NCI-H2196 (cell line): ENCODE measurements around the gene PLEKHH2.

ENCODE experiments used
- DNase-seq: peaks from one replicate; lab custom pipeline; 2025; ENCODE audit not compliant: unreplicated experiment; lab: John Stamatoyannopoulos, UW

PLEKHH2 gene

GRCh38 chr2:43758739-43759138 is 121.7 kb downstream of the PLEKHH2 start:
- DNase-seq = no peak

DNA sequence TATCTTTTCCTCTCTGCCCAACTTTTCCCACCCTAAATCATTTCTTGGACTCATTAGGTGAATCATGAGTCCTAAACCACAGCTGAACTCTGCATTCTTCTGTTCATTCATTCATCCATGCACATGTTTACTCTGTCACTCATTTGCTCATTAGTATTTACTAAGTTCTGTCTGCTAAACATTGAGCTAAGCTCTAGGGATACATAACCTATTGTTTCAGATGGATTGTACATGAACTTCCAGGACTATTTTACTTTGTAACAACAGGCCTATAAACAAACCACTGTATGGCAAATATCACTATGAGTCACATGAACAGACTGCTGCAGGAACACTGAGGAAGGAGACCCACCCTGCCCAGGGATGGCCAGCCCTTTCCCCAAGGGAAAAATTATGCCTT is 122.1 kb downstream of the PLEKHH2 start:
- no peak for DNase-seq

DNA sequence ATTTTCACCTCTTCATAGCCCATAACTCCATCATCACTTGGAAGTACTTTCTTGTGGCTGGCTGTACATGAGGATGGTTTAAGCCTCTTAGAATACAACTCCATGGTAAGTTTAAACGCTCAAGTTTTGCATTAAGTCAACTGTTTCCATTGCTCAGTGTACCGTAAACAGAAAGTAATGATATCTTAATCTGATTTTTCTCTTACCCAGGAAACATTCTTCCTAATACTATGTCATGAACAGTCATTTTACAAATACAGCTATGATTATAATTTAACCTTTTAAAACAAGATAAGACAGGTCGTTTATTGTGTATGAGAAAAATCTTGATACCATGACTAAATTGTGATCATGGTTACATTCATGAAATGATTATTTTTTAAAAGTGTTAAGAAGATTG is 125.2 kb downstream of the PLEKHH2 start:
- DNase-seq = no peak

DNA sequence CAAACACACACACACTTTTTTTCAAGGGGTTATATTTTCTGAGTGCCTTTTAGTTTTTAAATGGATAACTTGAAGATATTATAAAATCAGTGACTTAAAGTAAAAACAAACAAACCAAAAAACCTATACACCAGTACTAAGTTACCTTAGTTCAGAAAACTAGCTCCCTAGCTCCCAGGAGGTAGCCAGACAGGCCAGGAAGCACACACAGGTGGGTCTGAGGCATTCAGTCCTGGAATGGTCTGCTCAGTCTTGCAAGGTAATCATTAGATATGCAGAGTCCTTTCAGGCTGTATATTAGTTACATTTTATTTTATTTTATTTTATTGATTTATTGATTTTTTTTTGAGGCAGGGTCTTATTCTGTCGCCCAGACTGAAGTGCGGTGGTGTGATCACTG is 126.0 kb downstream of the PLEKHH2 start:
- no peak for DNase-seq

- DNase-seq = no peak
Measured at GRCh38 chr2:43764086-43764705, 127.1 kb downstream of the PLEKHH2 start.

- DNase-seq = no peak
Measured at GRCh38 chr2:43766006-43766405, 128.9 kb downstream of the PLEKHH2 start.

- DNase-seq = peak; percentile 92
Measured at GRCh38 chr2:43773876-43774613, 137.0 kb downstream of the PLEKHH2 start, which contains the start of gene DYNC2LI1. Gene DYNC2LI1 (plus strand): TSS chr2:43774039. CDS start chr2:43774139, 100 bp downstream.

DNA sequence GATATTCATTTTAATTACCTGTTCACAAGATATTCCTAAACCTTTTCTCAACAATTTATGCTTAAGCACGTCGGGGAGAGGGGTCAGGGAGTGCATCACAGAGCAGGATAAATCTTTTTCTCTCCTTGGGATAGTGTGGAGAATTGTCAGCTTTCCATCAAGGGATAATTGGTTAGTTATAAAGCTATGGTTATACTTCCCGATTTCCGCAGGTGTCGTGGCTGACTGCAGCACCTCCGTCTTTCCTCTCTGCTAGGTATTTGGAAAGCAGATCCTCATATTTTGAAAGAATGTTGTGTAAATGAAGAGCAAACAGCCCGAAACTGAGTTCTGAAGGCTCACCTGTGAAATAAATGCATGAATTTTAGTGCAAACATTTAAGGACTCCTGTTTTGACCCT is 137.6 kb downstream of the PLEKHH2 start:
- DNase-seq = no peak

DNA sequence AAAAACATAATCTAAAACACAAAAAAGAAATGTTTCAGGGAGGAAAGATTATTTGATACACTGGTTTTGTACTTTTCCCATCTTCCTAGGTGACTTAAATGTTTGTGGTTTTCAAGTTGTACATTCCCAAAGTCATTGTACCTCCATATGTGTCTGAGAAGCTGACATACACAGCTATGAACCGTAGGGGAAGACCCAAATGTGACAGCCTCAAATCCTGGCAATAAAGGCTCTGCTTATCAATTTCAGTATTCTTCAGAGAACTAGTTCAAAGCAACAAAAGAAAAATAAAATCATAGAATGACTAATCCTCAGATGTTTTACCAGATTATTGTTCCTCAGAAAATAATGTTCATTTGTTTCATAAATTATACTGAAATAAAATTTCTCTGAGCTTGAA is 139.3 kb downstream of the PLEKHH2 start:
- DNase-seq = no peak

DNA sequence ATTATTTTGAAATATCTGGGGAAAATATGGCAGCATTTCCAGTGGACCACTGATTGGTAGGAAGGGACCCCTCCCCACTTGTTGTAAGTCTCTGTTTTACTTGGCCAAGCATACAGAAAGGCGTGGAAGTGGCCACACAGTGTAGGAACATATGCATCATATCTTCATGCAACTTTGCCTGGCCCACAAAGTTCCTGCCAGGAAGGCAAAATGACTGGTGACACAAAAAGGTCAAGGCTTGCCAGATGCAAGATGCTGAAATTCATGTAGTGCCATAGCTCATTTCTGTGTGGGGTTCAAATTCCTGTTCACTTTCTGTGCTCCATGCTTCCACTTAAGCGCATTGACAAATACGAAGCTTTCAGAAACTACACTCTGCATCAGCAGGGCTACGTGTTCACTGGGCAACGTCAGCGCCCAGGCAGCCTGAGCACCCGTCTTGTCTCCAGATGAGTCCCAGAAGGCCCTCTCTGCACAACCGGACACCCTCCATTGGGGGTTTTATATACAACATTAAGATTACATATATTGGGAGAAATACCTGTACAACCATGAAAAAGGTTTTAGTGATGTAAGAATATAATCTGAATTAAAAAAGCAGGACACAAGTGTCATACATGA is 140.4 kb downstream of the PLEKHH2 start:
- DNase-seq = no peak

DNA sequence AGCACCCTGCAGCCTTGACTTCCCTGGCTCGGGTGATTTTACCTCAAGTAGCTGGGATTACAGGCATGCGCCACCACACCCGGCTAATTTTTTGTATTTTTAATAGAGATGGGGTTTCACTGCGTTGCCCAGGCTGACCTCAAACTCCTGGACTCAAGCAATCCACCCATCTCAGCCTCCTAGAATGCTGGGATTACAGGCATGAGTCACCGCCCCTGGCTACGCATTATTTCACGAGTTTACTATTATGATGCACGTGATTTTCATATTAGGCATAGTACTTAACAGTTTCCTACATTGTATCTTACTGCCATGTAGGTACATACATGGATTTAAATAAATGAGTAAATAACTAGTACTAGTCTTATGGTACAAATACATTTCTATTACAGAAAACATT is 141.2 kb downstream of the PLEKHH2 start:
- no peak for DNase-seq

GRCh38 chr2:43787895-43788294 is 150.8 kb downstream of the PLEKHH2 start:
- no peak for DNase-seq

GRCh38 chr2:43788646-43789045 is 151.6 kb downstream of the PLEKHH2 start:
- DNase-seq = no peak

- DNase-seq = no peak
Measured at GRCh38 chr2:43790147-43790546, 153.1 kb downstream of the PLEKHH2 start.

DNA sequence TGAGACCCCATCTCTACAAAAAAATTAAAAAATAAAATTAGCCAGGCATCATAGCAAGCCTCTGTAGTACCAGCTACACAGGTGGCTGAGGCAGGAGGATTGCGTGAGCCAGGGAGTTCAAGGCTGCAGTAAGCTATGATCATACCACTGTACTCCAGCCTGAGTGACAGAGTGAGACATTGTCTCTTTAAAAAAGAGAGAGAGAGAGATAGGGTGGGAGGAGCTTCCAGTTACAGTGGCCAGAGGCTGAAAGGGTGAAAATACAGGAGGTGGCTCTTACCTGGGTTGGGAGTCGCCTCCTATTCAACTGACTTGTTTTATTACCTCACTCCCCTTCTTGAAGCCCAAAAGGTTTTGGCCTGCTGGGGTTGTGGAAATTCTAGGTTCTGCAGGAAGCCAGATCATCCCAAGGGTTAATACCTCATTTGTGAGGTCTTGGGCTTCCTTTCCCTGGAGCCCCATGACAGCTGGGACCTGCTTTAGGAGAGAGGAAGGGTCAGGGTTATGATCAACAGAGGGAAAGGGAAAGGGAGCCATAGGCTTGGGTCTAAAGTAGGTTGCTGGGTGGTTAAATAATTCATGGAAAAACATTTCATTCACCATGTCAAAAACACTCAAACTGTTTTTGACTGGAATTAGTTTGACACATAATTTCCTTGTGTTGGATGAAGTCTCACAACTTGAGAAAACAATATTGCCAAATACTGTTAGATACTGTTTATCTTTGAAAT is 154.1 kb downstream of the PLEKHH2 start:
- no peak for DNase-seq

DNA sequence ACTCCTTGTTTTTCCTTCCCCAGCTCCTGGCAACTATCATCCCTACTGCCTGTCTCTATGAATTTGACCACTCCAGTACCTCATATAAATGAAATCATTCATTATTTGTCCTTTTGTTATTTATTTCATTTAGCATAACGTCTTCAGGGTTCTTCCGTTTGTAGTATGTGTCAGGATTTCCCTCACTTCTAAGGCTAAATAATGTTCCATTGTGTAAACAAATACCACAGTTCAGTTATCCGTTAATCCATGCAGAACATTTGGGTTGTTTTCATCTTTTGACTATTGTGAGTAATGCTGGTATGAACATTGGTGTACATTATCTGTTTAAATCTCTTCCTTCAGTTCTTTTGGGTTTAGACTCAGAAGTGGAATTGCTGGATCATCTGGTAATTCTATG is 155.6 kb downstream of the PLEKHH2 start:
- no peak for DNase-seq

DNA sequence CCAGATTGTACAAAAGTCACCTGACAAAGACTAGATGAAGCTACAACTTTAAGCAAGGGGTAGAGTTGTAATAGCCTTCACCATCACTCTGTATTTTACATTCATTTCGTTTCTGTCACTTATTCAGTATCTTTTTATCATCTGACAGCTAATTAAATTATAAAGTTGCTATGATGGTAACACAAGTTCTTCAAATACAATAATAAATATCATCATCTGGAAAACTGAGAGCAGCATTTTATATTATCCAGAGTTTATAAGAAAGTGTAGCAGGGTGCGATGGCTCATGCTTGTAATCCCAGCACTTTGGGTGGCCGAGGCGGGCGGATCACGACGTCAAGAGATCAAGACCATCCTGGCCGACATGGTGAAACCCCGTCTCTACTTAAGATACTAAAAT is 157.9 kb downstream of the PLEKHH2 start:
- no peak for DNase-seq

DNA sequence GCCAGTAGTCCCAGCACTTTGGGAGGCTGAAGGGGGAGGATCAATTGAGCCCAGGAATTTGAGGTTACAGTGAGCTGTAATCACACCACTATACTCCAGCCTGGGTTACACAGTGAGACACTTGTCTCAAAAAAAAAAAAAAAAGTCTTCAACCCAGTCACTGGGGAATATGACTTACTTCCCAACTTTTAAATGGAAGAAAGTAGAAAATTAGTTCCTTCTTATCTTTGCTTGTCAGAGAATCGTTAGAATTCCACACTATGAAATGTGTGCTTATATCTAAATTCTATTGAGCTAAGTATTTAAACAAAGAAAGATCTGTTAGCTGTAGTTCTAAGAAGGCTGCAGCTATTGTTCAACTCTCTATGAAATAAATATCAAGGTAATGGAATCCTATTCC is 159.1 kb downstream of the PLEKHH2 start:
- no peak for DNase-seq

- DNase-seq = no peak
Measured at GRCh38 chr2:43798300-43798699, 161.2 kb downstream of the PLEKHH2 start.

GRCh38 chr2:43800894-43801293 is 163.8 kb downstream of the PLEKHH2 start:
- DNase-seq = no peak

DNA sequence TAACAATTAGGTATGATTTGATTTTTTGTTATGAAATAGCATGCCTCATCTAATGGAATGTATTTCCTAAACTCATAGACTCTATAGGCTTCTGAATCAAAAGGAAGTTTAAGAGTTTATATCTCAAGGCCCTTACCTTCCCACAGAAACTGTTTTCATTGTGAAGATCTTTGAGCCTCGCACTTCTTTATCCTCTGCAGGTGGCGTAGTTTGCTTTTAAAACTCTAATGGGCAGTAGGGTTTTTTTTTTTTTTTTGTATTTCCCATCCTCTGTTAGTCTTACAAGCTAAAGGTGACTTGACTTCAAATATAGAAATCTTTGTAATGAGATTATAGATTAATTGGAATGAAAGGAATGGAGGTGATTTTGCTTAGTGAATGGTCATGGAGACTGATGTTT is 165.1 kb downstream of the PLEKHH2 start:
- DNase-seq = no peak

DNA sequence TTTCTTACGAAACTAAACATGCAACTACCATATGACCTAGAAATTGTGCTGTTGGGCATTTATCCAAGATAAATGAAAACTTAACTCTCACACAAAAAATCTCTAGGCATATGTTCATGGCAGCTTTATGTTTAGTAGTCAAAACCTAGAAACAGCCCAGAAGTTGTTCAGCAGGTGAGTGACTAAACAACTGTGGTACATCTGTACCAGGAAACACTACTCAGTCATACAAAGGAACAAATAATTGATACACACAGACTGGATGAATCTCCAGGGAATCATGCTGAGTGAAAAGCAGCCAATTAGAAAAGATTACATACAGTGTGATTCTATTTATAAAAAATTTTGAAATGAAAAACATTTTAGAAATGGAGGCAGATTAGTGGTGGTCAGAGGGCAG is 166.1 kb downstream of the PLEKHH2 start:
- no peak for DNase-seq
